ENCODE results near the gene KPNA6.
"Not testable (repeated sequence)": the region's sequence is repeated elsewhere in the genome, so short reads cannot be mapped to it uniquely, and the experiment has no call there.

Gene KPNA6

GRCh38 chr1:32138965-32139364, 31.1 kb downstream of the KPNA6 start:
- no peak for DNase-seq (ENCODE audit: low read depth in 3 of 3, low spot score in 1 of 3)

- DNase-seq (ENCODE audit: low read depth in 3 of 3, low spot score in 1 of 3) = no peak
Observed at GRCh38 chr1:32142446-32143301, 34.8 kb downstream of the KPNA6 start.

- not testable (repeated sequence) for DNase-seq (ENCODE audit: low read depth in 3 of 3, low spot score in 1 of 3)
Observed at GRCh38 chr1:32143302-32143695, 35.4 kb downstream of the KPNA6 start.

GRCh38 chr1:32144033-32144432, 36.2 kb downstream of the KPNA6 start:
- DNase-seq (ENCODE audit: low read depth in 3 of 3, low spot score in 1 of 3) = no peak

- not testable (repeated sequence) for DNase-seq (ENCODE audit: low read depth in 3 of 3, low spot score in 1 of 3)
Observed at GRCh38 chr1:32147799-32148198, 39.9 kb downstream of the KPNA6 start.

- no peak for DNase-seq (ENCODE audit: low read depth in 3 of 3, low spot score in 1 of 3)
Observed at GRCh38 chr1:32150847-32151246, 43.0 kb downstream of the KPNA6 start.

- no peak for DNase-seq (ENCODE audit: low read depth in 3 of 3, low spot score in 1 of 3)
Observed at GRCh38 chr1:32151319-32151787, 43.5 kb downstream of the KPNA6 start.

GRCh38 chr1:32159189-32159588, 51.3 kb downstream of the KPNA6 start:
- no peak for DNase-seq (ENCODE audit: low read depth in 3 of 3, low spot score in 1 of 3)

- DNase-seq (ENCODE audit: low read depth in 3 of 3, low spot score in 1 of 3) = no peak
Observed at GRCh38 chr1:32163405-32163804, 55.5 kb downstream of the KPNA6 start.

- not testable (repeated sequence) for DNase-seq (ENCODE audit: low read depth in 3 of 3, low spot score in 1 of 3)
Observed at GRCh38 chr1:32165633-32166032, 57.8 kb downstream of the KPNA6 start.

- no peak for DNase-seq (ENCODE audit: low read depth in 3 of 3, low spot score in 1 of 3)
Observed at GRCh38 chr1:32170991-32171390, 63.1 kb downstream of the KPNA6 start.

GRCh38 chr1:32172621-32173245, 64.9 kb downstream of the KPNA6 start:
- no peak for DNase-seq (ENCODE audit: low read depth in 3 of 3, low spot score in 1 of 3)

- DNase-seq (ENCODE audit: low read depth in 3 of 3, low spot score in 1 of 3) = no peak
Observed at GRCh38 chr1:32178380-32179192, 70.7 kb downstream of the KPNA6 start.

- DNase-seq (ENCODE audit: low read depth in 3 of 3, low spot score in 1 of 3) = no peak
Observed at GRCh38 chr1:32179193-32179442, 71.3 kb downstream of the KPNA6 start.

GRCh38 chr1:32179443-32180185, 71.8 kb downstream of the KPNA6 start, which contains the start of gene TXLNA:
TSS of gene TXLNA (plus strand) at chr1:32179675. CDS start at chr1:32180346, 671 bp downstream.
- DNase-seq (ENCODE audit: low read depth in 3 of 3, low spot score in 1 of 3) = peak; percentile 72 to 83 (median 76)

GRCh38 chr1:32180186-32181060, 72.6 kb downstream of the KPNA6 start:
- no peak for DNase-seq (ENCODE audit: low read depth in 3 of 3, low spot score in 1 of 3)

GRCh38 chr1:32181065-32181464, 73.2 kb downstream of the KPNA6 start:
- no peak for DNase-seq (ENCODE audit: low read depth in 3 of 3, low spot score in 1 of 3)

GRCh38 chr1:32181563-32181962, 73.7 kb downstream of the KPNA6 start:
- DNase-seq (ENCODE audit: low read depth in 3 of 3, low spot score in 1 of 3) = no peak

GRCh38 chr1:32182060-32182459, 74.2 kb downstream of the KPNA6 start:
- no peak for DNase-seq (ENCODE audit: low read depth in 3 of 3, low spot score in 1 of 3)

- DNase-seq (ENCODE audit: low read depth in 3 of 3, low spot score in 1 of 3) = no peak
Observed at GRCh38 chr1:32184650-32185049, 76.8 kb downstream of the KPNA6 start.
